Body of pancreas (tissue), 4 donors: ENCODE data around the gene CPN1. TPM values are rescaled to one million over a fixed set of nuclear protein-coding genes. Genes with fewer than 3 reads are reported as not detected.

Experiments used
- ATAC-seq: fragments of 150-250 bp; one replicate; pipeline ENCODE4 v1.9.1; 2016
- DNase-seq, 4 donors: peaks; one replicate each; pipeline ENCODE4 v3.0.0-alpha.2; 2019
- H3K27ac ChIP-seq, 4 donors: fragments of 200-600 bp; sonication (generic); 1 replicate in 3 of 4; 2 replicates in 1 of 4; pipeline versions ENCODE4 v1.5.1 to v1.6.1; 2016 to 2019; ENCODE audit warnings: mild to moderate bottlenecking in 1 of 4, mixed read lengths in 1 of 4, moderate library complexity in 1 of 4
- H3K27me3 ChIP-seq, 2 donors: fragments of 200-600 bp; sonication (generic); one replicate each; pipeline ENCODE4 v1.6.0; 2016; ENCODE audit warnings: mild to moderate bottlenecking in 1 of 2
- H3K36me3 ChIP-seq, 2 donors: fragments of 200-600 bp; sonication (generic); replicated peaks in 1 of 2; 2 replicates each; pipeline ENCODE4 v1.5.1; 2016; ENCODE audit warnings: low read depth in 2 of 2; ENCODE audit not compliant: insufficient read depth in 1 of 2
- H3K4me1 ChIP-seq: fragments of 200-600 bp; sonication (generic); one replicate; pipeline ENCODE4 v1.6.0; 2016
- H3K4me3 ChIP-seq, 2 donors: fragments of 200-600 bp; sonication (generic); 1 replicate in 1 of 2; 2 replicates in 1 of 2; pipeline ENCODE4 v1.5.1; 2016 to 2019
- H3K9me3 ChIP-seq, 3 donors: fragments of 200-600 bp; sonication (generic); 1 replicate in 2 of 3; 2 replicates in 1 of 3; pipeline ENCODE4 v1.5.1; 2016
- CTCF ChIP-seq, 7 experiments: fragments of 450-650 bp in 4 of 7; fragments of 200-600 bp in 3 of 7; sonication (generic) in 3 of 7; IDR thresholded peaks; one replicate each; pipeline ENCODE4 v1.5.1; 2016 to 2019; ENCODE audit warnings: antibody characterized with exemption in 7 of 7
- POLR2A ChIP-seq, 3 donors: fragments of 450-650 bp; IDR thresholded peaks; one replicate each; pipeline ENCODE4 v1.6.1; 2016; ENCODE audit warnings: antibody characterized with exemption in 3 of 3, mild to moderate bottlenecking in 2 of 3
- WGBS, 2 donors: methylation state at CpG; one replicate each; pipeline ENCODE4 v1.1.5; 2017; 5-methylcytosine and 5-hydroxymethylcytosine counted together
- intact Hi-C: fragments of 100-400 bp; cut with DNase I; formaldehyde crosslinking; loops from one replicate; pipeline ENCODE4 v1.15.1; 2023
- total RNA-seq, 2 donors: library from RNA; depleted of rRNA; stranded (reverse); fragments of >200 nt; gene quantifications; one replicate each; pipeline ENCODE4 v1.1.0, GENCODE V29; 2016

The CPN1 gene
- total RNA-seq, 2 donors from 2014 or later, result not detected

- H3K4me3 ChIP-seq, result no peak overlapping the region
These were observed 82.8 kb downstream of the CPN1 start for GRCh38 chr10:99998889-99999288.

GRCh38 chr10:99996671-99997648 is 84.7 kb downstream of the CPN1 start:
- Histone ChIP-seq H3K27me3 (no peaks in the 10 kb centered on the region), H3K36me3 (no peaks in the 10 kb centered on the region), H3K27ac (no peak overlapping the region), H3K4me1 (peaks cover 11% of the 10 kb centered on the region), H3K9me3 (no peaks in the 10 kb centered on the region), H3K4me3 (no peak overlapping the region)
- no peak for DNase-seq
- 31 to 35% methylated on average over 4 of the region's 4 CpGs for WGBS, 2 donors
- intact Hi-C loops, result no loop called here
- no peak for ATAC-seq
- TF ChIP-seq CTCF (IDR thresholded peaks at IDR 0.05), result no peak
- no peak for TF ChIP-seq POLR2A (IDR thresholded peaks at IDR 0.05)

More at GRCh38 chr10:99998889-99999288, 82.8 kb downstream of the CPN1 start:
- Histone ChIP-seq H3K27me3 (no peaks in the 10 kb centered on the region), H3K4me1 (peaks cover 11% of the 10 kb centered on the region), H3K9me3 (no peaks in the 10 kb centered on the region), H3K27ac (no peak overlapping the region), H3K36me3 (no peaks in the 10 kb centered on the region)
- WGBS, 2 donors, result 86 to 89% methylated on average over 5 to 6 of the region's 6 CpGs
- intact Hi-C loops, result no loop called here
- DNase-seq, result no peak
- TF ChIP-seq CTCF (IDR thresholded peaks at IDR 0.05) (no peak), POLR2A (IDR thresholded peaks at IDR 0.05) (no peak)
- ATAC-seq, result no peak

DNA sequence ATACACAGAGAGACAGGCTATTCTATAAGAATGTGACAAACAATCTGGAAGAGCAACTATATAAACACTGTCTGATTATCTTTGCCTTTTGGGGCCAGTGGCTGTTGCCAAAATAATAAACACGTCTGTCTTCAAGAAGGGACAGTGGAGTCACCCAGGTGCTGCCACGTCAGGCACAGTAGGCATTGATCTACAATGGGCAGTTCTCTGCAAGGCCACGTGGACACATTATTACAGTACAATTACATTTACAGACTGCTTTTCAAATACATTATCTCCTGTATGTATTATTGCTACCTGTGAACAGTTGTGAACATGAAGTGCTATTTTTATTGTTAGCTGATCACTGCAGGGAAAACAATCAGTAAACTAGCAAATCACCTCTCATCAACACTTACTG is 86.0 kb downstream of the CPN1 start:
- H3K9me3 ChIP-seq, result no peaks in the 10 kb centered on the region
- TF ChIP-seq CTCF (IDR thresholded peaks at IDR 0.05) (no peak), POLR2A (IDR thresholded peaks at IDR 0.05) (no peak)
- H3K27me3 ChIP-seq, result no peaks in the 10 kb centered on the region
- ATAC-seq, result no peak
- intact Hi-C loops, result no loop called here
- H3K4me1 ChIP-seq, result peaks cover 11% of the 10 kb centered on the region
- H3K36me3 ChIP-seq, result no peaks in the 10 kb centered on the region
- WGBS, 2 donors, result 63 to 68% methylated on average over 3 of the region's 3 CpGs
- H3K27ac ChIP-seq, result no peak overlapping the region
- no peak for DNase-seq
- no peak overlapping the region for H3K4me3 ChIP-seq

GRCh38 chr10:99995269-99995668 is 86.4 kb downstream of the CPN1 start:
- intact Hi-C loops, result no loop called here
- Histone ChIP-seq H3K36me3 (no peaks in the 10 kb centered on the region), H3K9me3 (no peaks in the 10 kb centered on the region), H3K27me3 (no peaks in the 10 kb centered on the region), H3K4me1 (peaks cover 11% of the 10 kb centered on the region), H3K27ac (no peak overlapping the region), H3K4me3 (no peak overlapping the region)
- no peak for TF ChIP-seq CTCF (IDR thresholded peaks at IDR 0.05)
- no peak for TF ChIP-seq POLR2A (IDR thresholded peaks at IDR 0.05)
- DNase-seq (no peak), ATAC-seq (no peak)
- WGBS, 2 donors, result 77 to 94% methylated on average over 3 of the region's 3 CpGs
